Measurements from ENCODE around the gene MMP3. TPM values are rescaled to one million over a fixed set of nuclear protein-coding genes. Genes with fewer than 3 reads are reported as not detected.
A peak's percentile ranks its signal among the peaks of the same experiment; 100 is the strongest.

MMP3 gene
- total RNA-seq, 1 donor from 2014 or later = not detected

DNA sequence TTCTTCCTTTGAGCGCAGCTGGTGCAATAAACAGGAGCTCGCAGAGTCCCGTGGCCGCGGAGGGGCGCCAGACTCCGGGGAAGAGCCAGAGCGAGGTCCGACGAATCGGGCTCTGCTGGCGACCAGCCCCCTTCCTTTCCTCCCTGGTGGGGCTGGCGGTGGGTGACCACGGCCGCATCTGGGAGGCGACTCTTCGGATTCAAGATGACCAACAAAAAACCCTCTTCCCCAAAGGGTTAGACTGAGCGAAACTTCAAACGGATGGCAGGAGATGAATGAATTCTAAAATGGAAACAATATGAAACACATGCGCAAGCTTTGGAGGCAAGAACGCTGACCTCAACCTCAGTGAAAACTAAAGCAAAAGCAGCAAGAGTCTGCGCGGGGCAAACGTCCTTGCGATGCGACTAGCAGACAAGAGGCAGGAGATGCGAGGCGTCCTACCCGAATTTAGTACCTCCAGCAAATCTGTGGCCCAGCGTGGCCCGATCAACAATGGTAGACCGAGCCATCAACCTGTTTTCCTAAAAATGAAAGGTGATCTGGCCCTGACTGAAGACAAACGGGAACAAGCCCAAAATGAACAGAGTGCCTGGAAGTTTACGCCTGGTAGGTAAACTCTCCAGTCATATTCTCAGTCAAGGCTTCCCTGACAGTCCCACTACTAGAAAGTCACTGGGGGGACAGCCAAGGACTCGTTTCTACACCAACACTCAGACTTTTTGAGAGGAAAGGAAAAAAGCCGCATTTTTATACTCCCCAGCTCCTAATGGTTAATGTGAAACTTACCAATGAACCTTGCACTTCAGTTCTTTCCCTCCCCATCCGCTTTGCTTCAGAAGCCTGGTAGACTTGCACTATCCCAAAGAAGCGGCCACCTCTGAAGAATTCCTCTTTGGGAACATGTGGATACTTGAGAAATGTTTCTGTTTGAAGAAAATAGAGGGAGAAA, 11.6 kb downstream of the MMP3 start:
- TF ChIP-seq, protein P1, sequence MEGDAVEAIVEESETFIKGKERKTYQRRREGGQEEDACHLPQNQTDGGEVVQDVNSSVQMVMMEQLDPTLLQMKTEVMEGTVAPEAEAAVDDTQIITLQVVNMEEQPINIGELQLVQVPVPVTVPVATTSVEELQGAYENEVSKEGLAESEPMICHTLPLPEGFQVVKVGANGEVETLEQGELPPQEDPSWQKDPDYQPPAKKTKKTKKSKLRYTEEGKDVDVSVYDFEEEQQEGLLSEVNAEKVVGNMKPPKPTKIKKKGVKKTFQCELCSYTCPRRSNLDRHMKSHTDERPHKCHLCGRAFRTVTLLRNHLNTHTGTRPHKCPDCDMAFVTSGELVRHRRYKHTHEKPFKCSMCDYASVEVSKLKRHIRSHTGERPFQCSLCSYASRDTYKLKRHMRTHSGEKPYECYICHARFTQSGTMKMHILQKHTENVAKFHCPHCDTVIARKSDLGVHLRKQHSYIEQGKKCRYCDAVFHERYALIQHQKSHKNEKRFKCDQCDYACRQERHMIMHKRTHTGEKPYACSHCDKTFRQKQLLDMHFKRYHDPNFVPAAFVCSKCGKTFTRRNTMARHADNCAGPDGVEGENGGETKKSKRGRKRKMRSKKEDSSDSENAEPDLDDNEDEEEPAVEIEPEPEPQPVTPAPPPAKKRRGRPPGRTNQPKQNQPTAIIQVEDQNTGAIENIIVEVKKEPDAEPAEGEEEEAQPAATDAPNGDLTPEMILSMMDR (IDR thresholded peaks at IDR 0.05; ENCODE audit: insufficient read depth, low read length, poor library complexity, severe bottlenecking) = peak; percentile 78
- H3K27me3 ChIP-seq (ENCODE audit: control insufficient read depth, insufficient read depth, low read length) = no peaks in the 10 kb centered on the region
- H3K36me3 ChIP-seq (ENCODE audit: control insufficient read depth, insufficient read depth, low read length) = no peaks in the 10 kb centered on the region
- no peak for DNase-seq (ENCODE audit: low read depth)
- no peak overlapping the region for H3K4me3 ChIP-seq (ENCODE audit: low read depth, low read length)

DNA sequence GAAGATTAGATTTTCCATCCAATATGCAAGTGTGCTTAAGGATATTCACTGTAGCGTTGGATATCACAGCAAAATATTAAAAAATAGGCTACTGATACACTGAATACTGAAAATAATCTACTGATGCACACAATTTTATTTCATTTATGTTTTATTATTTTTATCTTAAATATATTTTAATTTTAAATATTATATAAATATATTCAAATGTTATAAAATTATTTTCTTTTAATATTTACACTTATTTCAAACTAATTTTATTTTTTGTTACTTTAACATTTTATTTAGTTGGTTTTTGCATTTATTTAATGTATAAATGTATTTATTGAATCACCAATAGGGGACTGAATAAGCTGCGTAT, 12.3 kb downstream of the MMP3 start:
- TF ChIP-seq, protein P1 (IDR thresholded peaks at IDR 0.05; ENCODE audit: insufficient read depth, low read length, poor library complexity, severe bottlenecking) = no peak
- H3K36me3 ChIP-seq (ENCODE audit: control insufficient read depth, insufficient read depth, low read length) = no peaks in the 10 kb centered on the region
- no peak for DNase-seq (ENCODE audit: low read depth)
- no peak overlapping the region for H3K4me3 ChIP-seq (ENCODE audit: low read depth, low read length)
- H3K27me3 ChIP-seq (ENCODE audit: control insufficient read depth, insufficient read depth, low read length) = no peaks in the 10 kb centered on the region

- DNase-seq (ENCODE audit: low read depth) = no peak
- TF ChIP-seq, protein P1 (IDR thresholded peaks at IDR 0.05; ENCODE audit: insufficient read depth, low read length, poor library complexity, severe bottlenecking) = no peak
- Histone ChIP-seq H3K27me3 (ENCODE audit: control insufficient read depth, insufficient read depth, low read length) (no peaks in the 10 kb centered on the region), H3K36me3 (ENCODE audit: control insufficient read depth, insufficient read depth, low read length) (no peaks in the 10 kb centered on the region), H3K4me3 (ENCODE audit: low read depth, low read length) (no peak overlapping the region)
Measured at GRCh38 chr11:102830001-102830727, 13.2 kb downstream of the MMP3 start.

- TF ChIP-seq, protein P1 (IDR thresholded peaks at IDR 0.05; ENCODE audit: insufficient read depth, low read length, poor library complexity, severe bottlenecking) = no peak
- DNase-seq (ENCODE audit: low read depth) = no peak
- H3K27me3 ChIP-seq (ENCODE audit: control insufficient read depth, insufficient read depth, low read length) = no peaks in the 10 kb centered on the region
- no peak overlapping the region for H3K4me3 ChIP-seq (ENCODE audit: low read depth, low read length)
- H3K36me3 ChIP-seq (ENCODE audit: control insufficient read depth, insufficient read depth, low read length) = no peaks in the 10 kb centered on the region
Measured at GRCh38 chr11:102829316-102830000, 14.0 kb downstream of the MMP3 start.

DNA sequence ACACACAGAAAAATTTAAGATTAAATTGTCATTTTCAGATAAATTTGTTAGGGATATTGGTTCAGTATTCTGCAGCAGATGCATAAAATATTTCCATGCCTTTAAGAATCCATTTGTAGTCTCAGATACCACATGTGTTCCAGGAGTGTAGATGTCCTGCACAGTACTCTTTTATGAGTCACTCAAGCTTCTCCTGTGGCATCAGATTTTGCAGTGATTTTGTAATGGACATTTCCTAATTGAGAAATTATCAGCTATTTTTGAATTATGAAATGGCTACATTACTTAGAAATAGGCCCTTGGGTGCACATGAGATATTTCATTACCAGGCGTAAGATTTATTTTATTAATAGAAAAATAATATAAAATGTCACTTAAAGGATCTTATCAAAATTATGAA, 18.9 kb downstream of the MMP3 start:
- Histone ChIP-seq H3K36me3 (ENCODE audit: control insufficient read depth, insufficient read depth, low read length) (no peaks in the 10 kb centered on the region), H3K4me3 (ENCODE audit: low read depth, low read length) (no peak overlapping the region), H3K27me3 (ENCODE audit: control insufficient read depth, insufficient read depth, low read length) (no peaks in the 10 kb centered on the region)
- TF ChIP-seq, protein P1 (IDR thresholded peaks at IDR 0.05; ENCODE audit: insufficient read depth, low read length, poor library complexity, severe bottlenecking) = no peak
- DNase-seq (ENCODE audit: low read depth) = no peak
